Measurements from ENCODE around the gene MAP7.
"Not testable (repeated sequence)": the region's sequence is repeated elsewhere in the genome, so short reads cannot be mapped to it uniquely, and the experiment has no call there.

The MAP7 gene

DNA sequence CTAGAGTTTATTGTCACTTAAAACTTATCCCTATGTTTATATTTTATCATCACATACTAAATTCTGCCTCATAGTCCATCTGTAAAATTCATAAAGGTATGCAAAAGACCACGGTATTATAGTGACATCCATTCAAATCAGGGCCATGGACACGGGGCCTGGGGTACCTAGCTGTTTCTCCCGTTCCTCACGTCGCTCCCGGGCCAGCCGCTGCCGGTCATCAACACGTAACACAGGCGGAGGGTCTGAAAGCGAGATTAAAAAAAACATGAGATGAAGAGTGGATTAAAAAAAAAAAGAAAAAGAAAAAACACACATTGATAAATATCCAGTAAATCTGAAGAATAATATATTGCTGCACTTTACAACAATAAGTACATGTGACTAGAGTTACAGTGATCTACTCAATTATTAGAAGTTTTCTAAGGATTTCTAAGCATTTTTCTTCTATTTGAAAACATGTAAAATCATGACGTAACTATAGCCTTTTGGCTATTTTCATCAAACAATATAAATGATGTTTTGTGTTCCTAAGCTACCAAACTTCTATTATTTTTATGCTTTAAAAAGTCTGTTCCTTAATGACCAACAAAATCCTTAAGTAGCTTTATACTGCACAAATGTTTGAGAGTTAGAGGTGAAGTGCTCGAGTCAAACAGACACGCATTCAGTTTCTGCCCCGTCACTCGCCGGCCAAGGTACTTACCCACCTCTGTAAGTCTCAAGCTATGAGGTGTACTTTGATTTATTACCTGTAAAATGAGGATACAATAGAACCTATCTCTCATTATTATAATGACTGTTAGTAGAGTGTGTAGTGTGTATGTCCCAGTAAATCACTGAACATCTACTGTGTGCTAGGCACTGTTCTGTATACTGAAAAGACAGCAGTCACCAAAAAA lies 138.5 kb downstream of the MAP7 start:
- no peak for ATAC-seq

GRCh38 chr6:136411025-136411325 lies 139.2 kb downstream of the MAP7 start:
- ATAC-seq: no peak

- no peak for ATAC-seq
Observed at GRCh38 chr6:136410201-136411024, 139.8 kb downstream of the MAP7 start.

DNA sequence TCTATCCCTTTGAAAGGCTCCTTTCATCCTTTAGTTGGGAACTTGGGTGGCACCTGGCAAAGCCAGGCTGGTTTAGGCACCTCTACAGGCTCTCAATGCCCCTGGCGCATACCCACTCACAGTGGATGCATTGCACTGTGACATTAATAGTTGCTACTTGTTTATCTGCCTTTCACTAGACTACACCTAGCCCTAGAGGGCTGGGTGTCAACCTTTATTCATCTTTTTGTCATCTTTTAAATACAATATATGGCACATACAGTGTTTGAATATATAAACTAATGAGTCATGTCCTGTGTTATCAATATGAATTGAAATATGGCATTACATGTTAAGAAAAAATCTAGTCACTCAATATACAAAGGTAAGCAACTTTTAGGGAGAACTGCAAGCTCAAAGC lies 140.6 kb downstream of the MAP7 start:
- no peak for ATAC-seq

- ATAC-seq: no peak
Observed at GRCh38 chr6:136408204-136408603, 142.0 kb downstream of the MAP7 start.

GRCh38 chr6:136405420-136406029 lies 144.7 kb downstream of the MAP7 start:
- ATAC-seq: no peak

- ATAC-seq: no peak
Observed at GRCh38 chr6:136404627-136405419, 145.4 kb downstream of the MAP7 start.

DNA sequence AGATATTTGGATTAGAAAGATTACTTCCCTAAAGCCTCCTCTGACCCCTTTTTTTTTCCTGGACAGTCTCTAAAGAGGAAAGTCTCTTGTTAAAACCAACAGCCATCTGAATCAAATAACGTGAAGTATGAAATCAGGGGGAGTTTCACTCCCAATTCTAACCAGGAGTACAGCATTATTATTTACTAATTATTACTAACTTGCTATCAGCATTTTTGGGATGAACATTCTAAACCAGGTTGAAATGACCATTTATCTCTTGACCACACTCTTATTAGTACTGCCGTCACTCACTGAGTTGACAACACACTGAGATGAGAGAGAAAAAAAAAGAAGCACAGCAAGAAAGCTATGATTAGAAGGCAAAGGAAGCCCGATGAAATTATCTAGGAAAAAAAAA lies 146.2 kb downstream of the MAP7 start:
- no peak for ATAC-seq

DNA sequence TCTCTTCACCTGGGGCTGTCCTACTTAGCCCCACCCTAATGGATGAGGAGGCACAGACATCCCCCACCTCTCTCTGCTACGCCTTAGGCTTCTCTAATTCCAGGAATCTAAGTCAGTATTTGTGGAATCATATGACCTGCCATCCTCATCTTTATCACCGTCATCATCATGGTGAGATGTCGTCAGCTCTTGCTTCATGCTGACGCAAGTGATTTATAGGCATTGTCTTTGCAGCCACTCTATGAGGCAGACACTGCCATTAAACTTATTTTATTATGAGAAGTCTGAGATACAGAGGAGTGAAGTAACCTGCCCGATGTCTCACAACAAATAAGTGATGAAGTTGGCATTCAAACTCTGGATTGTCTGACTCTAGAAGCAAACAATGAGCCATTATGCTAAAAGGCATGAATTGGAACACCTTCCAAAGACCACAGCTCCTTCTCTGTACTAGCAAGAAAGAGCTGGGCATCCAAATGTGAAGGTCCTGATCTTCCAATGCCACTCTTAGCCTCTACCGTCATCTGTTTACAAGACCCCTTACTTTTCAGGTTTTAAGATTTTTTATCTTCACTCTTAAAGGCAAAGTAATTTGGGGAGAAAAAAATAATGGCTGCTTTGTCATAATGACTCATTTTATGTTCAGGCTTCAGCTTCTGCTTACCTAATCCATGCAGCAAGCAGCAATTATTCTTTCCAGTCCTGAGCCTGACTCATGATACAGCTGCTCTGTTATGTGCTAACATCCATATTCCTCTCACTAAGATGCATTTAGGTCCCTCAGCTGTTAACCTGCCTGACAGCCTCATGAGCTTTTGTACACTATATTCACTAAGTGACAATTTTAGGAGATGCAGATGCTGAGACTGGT lies 146.9 kb downstream of the MAP7 start:
- no peak for ATAC-seq

- ATAC-seq: no peak
Observed at GRCh38 chr6:136401749-136402148, 148.5 kb downstream of the MAP7 start.

GRCh38 chr6:136401236-136401635 lies 149.0 kb downstream of the MAP7 start:
- ATAC-seq: not testable (repeated sequence)

GRCh38 chr6:136398453-136398852 lies 151.8 kb downstream of the MAP7 start:
- no peak for ATAC-seq

DNA sequence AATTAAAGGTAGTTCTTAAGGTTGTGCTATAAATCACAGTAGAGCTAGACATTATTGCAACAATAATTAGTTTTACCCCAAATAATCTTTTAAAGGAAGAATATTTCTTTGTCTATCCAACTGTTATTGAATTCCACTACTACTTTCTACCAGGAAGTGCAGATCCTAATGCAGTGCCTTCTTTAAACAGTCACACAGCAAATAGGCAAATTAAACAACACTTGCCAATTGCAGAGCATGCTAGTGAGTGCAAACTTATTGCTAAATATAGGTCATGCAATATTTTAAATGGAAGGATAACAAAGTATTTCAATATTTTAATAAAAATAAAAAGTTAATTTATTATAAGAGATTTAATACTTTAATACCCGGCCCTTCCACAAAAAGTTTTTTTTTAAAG lies 153.3 kb downstream of the MAP7 start:
- no peak for ATAC-seq

DNA sequence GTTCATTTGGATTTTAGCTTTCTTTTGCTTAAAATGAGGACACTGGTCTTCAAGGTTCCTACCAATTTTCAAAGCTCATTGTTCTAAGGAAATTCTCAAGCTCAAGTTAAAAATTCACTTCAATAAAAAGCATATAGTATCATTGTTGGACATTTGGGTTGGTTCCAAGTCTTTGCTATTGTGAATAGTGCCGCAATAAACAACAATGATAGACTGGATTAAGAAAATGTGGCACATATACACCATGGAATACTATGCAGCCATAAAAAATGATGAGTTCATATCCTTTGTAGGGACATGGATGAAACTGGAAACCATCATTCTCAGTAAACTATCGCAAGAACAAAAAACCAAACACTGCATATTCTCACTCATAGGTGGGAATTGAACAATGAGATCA lies 159.3 kb downstream of the MAP7 start:
- not testable (repeated sequence) for ATAC-seq

GRCh38 chr6:136387316-136387715 lies 162.9 kb downstream of the MAP7 start:
- ATAC-seq: no peak

- no peak for ATAC-seq
Observed at GRCh38 chr6:136383268-136383937, 166.8 kb downstream of the MAP7 start.

GRCh38 chr6:136382676-136383252 lies 167.5 kb downstream of the MAP7 start:
- no peak for ATAC-seq

DNA sequence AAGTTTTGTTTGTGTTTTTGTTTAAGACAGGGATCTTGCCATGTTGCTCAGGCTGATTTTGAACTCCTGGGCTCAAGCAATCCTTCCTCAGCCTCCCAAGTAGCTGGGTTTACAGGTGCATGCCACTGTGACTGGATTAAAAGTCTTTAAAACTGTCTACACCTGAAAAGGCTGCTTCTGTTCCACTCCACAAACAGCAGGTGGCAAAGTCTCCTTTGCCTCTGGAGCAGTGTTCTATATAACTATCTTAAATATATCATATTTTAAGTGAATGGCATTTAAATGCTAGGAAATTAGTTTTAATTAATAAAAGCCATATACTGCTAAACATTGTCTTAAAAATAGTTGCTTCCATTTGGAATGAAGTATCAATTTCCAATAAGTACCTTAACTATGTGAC lies 171.3 kb downstream of the MAP7 start:
- no peak for ATAC-seq

DNA sequence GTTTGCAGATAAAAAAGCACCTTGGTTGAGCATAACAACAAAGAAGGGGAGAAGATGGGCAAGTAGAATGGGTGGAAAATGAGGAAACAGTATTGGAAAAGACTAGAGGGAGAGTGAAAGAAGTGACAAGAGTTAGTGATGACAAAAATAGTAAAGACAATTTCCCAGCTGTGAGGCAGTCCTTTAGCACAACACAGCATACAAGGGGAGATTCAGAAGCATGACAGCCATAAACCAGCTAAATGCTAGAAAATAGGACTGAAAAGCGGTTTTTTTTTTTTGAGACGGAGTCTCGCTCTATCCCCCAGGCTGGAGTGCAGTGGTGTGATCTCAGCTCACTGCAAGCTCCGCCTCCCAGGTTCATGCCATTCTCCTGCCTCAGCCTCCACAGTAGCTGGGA lies 174.4 kb downstream of the MAP7 start:
- not testable (repeated sequence) for ATAC-seq

GRCh38 chr6:136371959-136372358 lies 178.3 kb downstream of the MAP7 start:
- no peak for ATAC-seq
